Chondrocyte (in vitro differentiated cells): Measurements from ENCODE around the gene DUSP10. TPM values are rescaled to one million over a fixed set of nuclear protein-coding genes. Genes with fewer than 3 reads are reported as not detected.

Experiments
- DNase-seq: peaks from one replicate; pipeline ENCODE4 v3.0.0; 2021; ENCODE audit warnings: mixed read lengths, low spot score
- H3K27ac Mint-ChIP-seq: one replicate; pipeline ENCODE4 v1.8.0; 2021; ENCODE audit warnings: mild to moderate bottlenecking, moderate library complexity, mixed read lengths; ENCODE audit not compliant: unreplicated experiment
- H3K27me3 Mint-ChIP-seq: 2 replicates; pipeline ENCODE4 v1.8.0; 2021; ENCODE audit warnings: low read depth, mixed read lengths
- H3K36me3 Mint-ChIP-seq: 2 replicates; pipeline ENCODE4 v1.8.0; 2021; ENCODE audit warnings: low read depth, mixed read lengths
- H3K4me1 Mint-ChIP-seq: 2 replicates; pipeline ENCODE4 v1.8.0; 2021; ENCODE audit warnings: low read depth, mild to moderate bottlenecking, mixed read lengths
- H3K4me3 Mint-ChIP-seq: one replicate; pipeline ENCODE4 v1.8.0; 2021; ENCODE audit warnings: mild to moderate bottlenecking, moderate library complexity, mixed read lengths; ENCODE audit not compliant: unreplicated experiment
- H3K9me3 Mint-ChIP-seq: 2 replicates; pipeline ENCODE4 v1.8.0; 2021; ENCODE audit warnings: low read depth, mixed read lengths
- total RNA-seq: library from RNA; stranded (reverse); gene quantifications from 3 replicates; pipeline ENCODE4 v1.2.1, GENCODE V29; 2021
- TF ChIP-seq, protein P1 (sequence below): fragments of 200-600 bp; sonication (generic); IDR thresholded peaks from 2 replicates; pipeline ENCODE4 v1.5.0; 2021; ENCODE audit warnings: antibody characterized with exemption, mild to moderate bottlenecking, moderate library complexity

The DUSP10 gene
- total RNA-seq, 1 donor from 2014 or later = 4.1 TPM

DNA sequence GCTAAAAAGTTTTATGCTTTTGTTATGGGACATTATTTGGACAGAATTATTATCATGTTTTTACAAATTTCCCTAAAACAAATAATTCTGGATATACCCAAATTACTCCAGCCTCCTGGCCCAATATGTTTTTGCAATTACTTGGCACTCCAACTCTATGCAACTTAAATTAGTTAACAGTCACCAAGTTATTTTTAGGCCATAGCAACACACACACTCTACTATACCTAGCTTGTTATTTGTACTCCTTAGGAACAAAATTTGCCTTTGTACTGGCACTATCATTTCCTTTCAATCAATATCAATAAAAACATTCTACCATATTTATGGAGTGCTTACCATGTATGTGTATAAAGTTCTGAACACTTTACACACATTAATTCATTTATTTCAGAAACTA is 7.7 kb downstream of the DUSP10 start:
- H3K27ac Mint-ChIP-seq = no peak overlapping the region
- H3K36me3 Mint-ChIP-seq = peaks cover 8% of the 10 kb centered on the region
- TF ChIP-seq, protein P1, sequence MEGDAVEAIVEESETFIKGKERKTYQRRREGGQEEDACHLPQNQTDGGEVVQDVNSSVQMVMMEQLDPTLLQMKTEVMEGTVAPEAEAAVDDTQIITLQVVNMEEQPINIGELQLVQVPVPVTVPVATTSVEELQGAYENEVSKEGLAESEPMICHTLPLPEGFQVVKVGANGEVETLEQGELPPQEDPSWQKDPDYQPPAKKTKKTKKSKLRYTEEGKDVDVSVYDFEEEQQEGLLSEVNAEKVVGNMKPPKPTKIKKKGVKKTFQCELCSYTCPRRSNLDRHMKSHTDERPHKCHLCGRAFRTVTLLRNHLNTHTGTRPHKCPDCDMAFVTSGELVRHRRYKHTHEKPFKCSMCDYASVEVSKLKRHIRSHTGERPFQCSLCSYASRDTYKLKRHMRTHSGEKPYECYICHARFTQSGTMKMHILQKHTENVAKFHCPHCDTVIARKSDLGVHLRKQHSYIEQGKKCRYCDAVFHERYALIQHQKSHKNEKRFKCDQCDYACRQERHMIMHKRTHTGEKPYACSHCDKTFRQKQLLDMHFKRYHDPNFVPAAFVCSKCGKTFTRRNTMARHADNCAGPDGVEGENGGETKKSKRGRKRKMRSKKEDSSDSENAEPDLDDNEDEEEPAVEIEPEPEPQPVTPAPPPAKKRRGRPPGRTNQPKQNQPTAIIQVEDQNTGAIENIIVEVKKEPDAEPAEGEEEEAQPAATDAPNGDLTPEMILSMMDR = no peak
- no peak for DNase-seq
- no peaks in the 10 kb centered on the region for H3K27me3 Mint-ChIP-seq
- H3K9me3 Mint-ChIP-seq = no peaks in the 10 kb centered on the region
- H3K4me1 Mint-ChIP-seq = peaks cover 2% of the 10 kb centered on the region
- H3K4me3 Mint-ChIP-seq = no peak overlapping the region

DNA sequence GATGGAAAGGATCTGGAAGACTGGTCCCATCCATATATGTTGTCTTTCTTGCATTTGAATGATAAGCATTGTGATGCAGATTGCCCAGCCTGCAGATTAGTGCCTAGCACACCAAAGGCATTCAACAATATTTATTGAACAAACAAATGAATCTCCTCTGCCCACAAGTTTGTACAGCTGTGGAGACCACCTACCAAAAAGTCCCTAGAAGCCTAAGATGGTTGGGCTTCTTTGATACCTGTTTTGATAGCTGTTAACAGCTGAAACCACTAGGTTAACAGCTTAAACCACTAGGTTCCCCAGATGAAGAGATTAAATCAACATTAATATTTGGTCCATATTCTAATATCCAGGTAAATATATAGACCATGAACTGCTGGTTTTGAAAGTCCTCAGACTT is 9.8 kb downstream of the DUSP10 start:
- H3K9me3 Mint-ChIP-seq = no peaks in the 10 kb centered on the region
- H3K27ac Mint-ChIP-seq = no peak overlapping the region
- H3K27me3 Mint-ChIP-seq = no peaks in the 10 kb centered on the region
- H3K4me1 Mint-ChIP-seq = peaks cover 2% of the 10 kb centered on the region
- H3K36me3 Mint-ChIP-seq = no peaks in the 10 kb centered on the region
- TF ChIP-seq, protein P1 = no peak
- no peak overlapping the region for H3K4me3 Mint-ChIP-seq
- DNase-seq = no peak

DNA sequence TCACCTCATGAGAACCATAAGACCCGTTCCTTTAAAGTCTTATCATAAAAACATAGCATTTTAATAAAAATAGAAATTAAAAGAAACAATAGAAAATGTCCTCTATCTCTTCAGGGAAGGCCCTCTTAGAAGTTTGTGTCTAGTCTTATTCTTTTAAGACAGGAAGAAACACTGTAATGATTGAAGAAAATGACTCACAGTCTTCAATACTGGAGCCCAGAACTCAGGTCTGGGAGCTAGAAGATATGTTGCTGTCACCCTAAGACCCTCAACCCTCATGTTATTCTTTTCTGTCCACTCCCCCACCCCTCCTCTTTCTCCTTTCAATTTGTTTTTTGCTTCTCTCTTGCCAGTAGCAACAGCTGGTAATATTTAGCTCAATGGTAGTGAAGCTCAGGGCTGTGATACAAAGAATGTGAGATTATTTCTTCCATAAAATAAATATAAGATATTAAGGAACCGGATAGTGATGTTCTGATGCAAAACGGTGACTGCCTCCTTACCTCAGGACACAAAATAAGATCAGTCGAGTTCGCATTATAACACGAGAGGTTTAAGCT is 12.0 kb downstream of the DUSP10 start:
- TF ChIP-seq, protein P1 = no peak
- no peak for DNase-seq
- no peaks in the 10 kb centered on the region for H3K36me3 Mint-ChIP-seq
- H3K4me3 Mint-ChIP-seq = no peak overlapping the region
- peaks cover 19% of the 10 kb centered on the region for H3K4me1 Mint-ChIP-seq
- H3K27ac Mint-ChIP-seq = no peak overlapping the region
- H3K27me3 Mint-ChIP-seq = no peaks in the 10 kb centered on the region
- H3K9me3 Mint-ChIP-seq = no peaks in the 10 kb centered on the region

DNA sequence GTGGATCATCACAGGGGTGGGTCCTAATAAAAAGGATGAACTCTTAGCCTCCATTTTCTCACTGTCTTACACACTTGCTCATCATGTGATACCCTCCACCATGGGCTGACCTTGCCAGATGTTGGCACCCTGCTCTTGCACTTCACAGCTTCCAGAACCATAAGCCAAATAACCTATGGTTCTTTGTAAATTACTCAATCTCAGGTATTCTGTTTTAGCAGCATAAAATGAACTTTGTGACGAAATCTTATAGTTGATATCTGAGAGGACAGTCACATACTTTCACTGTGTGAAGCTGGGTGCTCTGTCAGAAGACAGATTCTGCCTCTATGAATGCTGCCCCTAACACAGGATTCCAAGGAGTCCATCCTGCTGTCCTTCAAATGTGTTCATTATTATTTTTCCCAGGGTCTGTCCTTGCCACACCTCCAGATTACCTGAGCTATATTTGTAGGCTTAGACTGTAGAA is 13.8 kb downstream of the DUSP10 start:
- DNase-seq = no peak
- Mint-ChIP-seq H3K4me1 (peaks cover 21% of the 10 kb centered on the region), H3K36me3 (no peaks in the 10 kb centered on the region), H3K27me3 (no peaks in the 10 kb centered on the region), H3K4me3 (no peak overlapping the region), H3K9me3 (no peaks in the 10 kb centered on the region), H3K27ac (no peak overlapping the region)
- TF ChIP-seq, protein P1 = no peak

DNA sequence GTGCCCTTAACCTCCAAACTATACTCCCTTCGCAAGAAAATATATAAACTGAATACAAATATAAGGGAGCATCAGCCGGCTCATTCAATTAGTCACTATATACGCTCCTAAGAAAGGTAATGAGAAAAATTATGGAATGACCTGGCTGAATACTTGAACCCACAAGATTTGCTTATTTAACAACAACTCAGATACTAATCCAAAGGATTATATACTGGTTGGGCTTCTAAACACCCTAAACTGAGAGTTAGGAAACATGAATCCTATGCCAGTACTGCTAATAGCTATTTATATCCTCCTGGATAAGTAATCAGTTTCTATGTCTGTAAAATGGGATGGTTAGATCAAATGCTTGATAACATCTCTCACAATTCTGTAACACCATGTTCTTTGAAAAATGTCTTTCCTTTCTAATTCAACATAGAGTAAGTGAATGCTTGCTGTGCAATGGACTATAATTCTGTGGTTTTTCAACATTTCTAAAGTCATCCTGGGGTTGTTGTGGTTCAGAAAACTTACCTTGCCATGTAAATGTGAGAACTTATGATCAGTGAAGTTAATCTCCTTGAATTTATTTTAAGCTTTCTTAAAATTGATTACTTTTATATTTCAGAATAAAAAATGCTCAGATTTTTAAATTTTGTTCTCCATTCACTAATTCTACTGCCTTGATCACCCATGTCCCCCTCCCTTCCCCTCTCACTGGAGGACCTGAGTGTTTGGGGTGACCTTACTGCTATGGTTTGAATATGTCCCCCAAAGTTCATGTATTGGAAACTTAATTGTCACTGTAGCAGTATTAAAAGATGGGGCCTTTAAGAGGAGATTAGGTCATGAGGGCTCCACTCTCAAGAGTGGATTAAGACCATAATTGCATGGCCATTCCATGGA is 14.5 kb downstream of the DUSP10 start:
- Mint-ChIP-seq H3K4me1 (peaks cover 26% of the 10 kb centered on the region), H3K4me3 (no peak overlapping the region), H3K36me3 (no peaks in the 10 kb centered on the region), H3K27ac (no peak overlapping the region), H3K27me3 (no peaks in the 10 kb centered on the region), H3K9me3 (no peaks in the 10 kb centered on the region)
- TF ChIP-seq, protein P1 = no peak
- no peak for DNase-seq
